ENCODE results near the gene ARSG.
A peak's percentile ranks its signal among the peaks of the same experiment; 100 is the strongest.
"Not testable (repeated sequence)": the region's sequence is repeated elsewhere in the genome, so short reads cannot be mapped to it uniquely, and the experiment has no call there.

Gene ARSG

GRCh38 chr17:68255151-68255550, 36.1 kb upstream of the ARSG start:
- TF ChIP-seq CTCF (conservative IDR thresholded peaks at IDR 0.05; ENCODE audit: low read depth, low read length): no peak
- no peak for DNase-seq (ENCODE audit: low read depth)
- no peak overlapping the region for H3K4me3 ChIP-seq (ENCODE audit: low read depth, low read length)

- DNase-seq (ENCODE audit: low read depth): no peak
- no peak for TF ChIP-seq CTCF (conservative IDR thresholded peaks at IDR 0.05; ENCODE audit: low read depth, low read length)
- no peak overlapping the region for H3K4me3 ChIP-seq (ENCODE audit: low read depth, low read length)
These were observed 35.4 kb upstream of the ARSG start for GRCh38 chr17:68255731-68256538.

- DNase-seq (ENCODE audit: low read depth); H3K4me3 ChIP-seq (ENCODE audit: low read depth, low read length): not testable (repeated sequence)
These were observed 34.6 kb upstream of the ARSG start for GRCh38 chr17:68256701-68257100.

GRCh38 chr17:68257934-68258333, 33.4 kb upstream of the ARSG start:
- TF ChIP-seq CTCF (conservative IDR thresholded peaks at IDR 0.05; ENCODE audit: low read depth, low read length): no peak
- no peak for DNase-seq (ENCODE audit: low read depth)
- no peak overlapping the region for H3K4me3 ChIP-seq (ENCODE audit: low read depth, low read length)

- peak; percentile 43 for DNase-seq (ENCODE audit: low read depth)
- peak overlapping the region; percentile 42 for H3K4me3 ChIP-seq (ENCODE audit: low read depth, low read length)
These were observed 32.2 kb upstream of the ARSG start for GRCh38 chr17:68258890-68259647.

GRCh38 chr17:68259648-68259951, 31.7 kb upstream of the ARSG start:
- not testable (repeated sequence) for H3K4me3 ChIP-seq (ENCODE audit: low read depth, low read length); DNase-seq (ENCODE audit: low read depth)

GRCh38 chr17:68260051-68260762, 31.1 kb upstream of the ARSG start:
- no peak for DNase-seq (ENCODE audit: low read depth)
- no peak for TF ChIP-seq CTCF (conservative IDR thresholded peaks at IDR 0.05; ENCODE audit: low read depth, low read length)
- no peak overlapping the region for H3K4me3 ChIP-seq (ENCODE audit: low read depth, low read length)

GRCh38 chr17:68262467-68262866, 28.8 kb upstream of the ARSG start:
- DNase-seq (ENCODE audit: low read depth); H3K4me3 ChIP-seq (ENCODE audit: low read depth, low read length): not testable (repeated sequence)
